ENCODE measurements around the gene TRIO.

Gene TRIO

GRCh38 chr5:14260637-14261036, 117.5 kb downstream of the TRIO start:
- TF ChIP-seq CTCF (conservative IDR thresholded peaks at IDR 0.05; ENCODE audit: control insufficient read depth, insufficient read depth, low read depth, low read length), result no peak
- no peak for DNase-seq (ENCODE audit: low read depth)

GRCh38 chr5:14261235-14261634, 118.1 kb downstream of the TRIO start:
- H3K4me3 ChIP-seq (ENCODE audit: control insufficient read depth, low read depth, low read length), result no peak overlapping the region
- TF ChIP-seq CTCF (conservative IDR thresholded peaks at IDR 0.05; ENCODE audit: control insufficient read depth, insufficient read depth, low read depth, low read length), result no peak
- no peak for DNase-seq (ENCODE audit: low read depth)

More at GRCh38 chr5:14260637-14261036, 117.5 kb downstream of the TRIO start:
- no peak overlapping the region for H3K4me3 ChIP-seq (ENCODE audit: control insufficient read depth, low read depth, low read length)

- DNase-seq (ENCODE audit: low read depth), result no peak
- no peak for TF ChIP-seq CTCF (conservative IDR thresholded peaks at IDR 0.05; ENCODE audit: control insufficient read depth, insufficient read depth, low read depth, low read length)
- no peak overlapping the region for H3K4me3 ChIP-seq (ENCODE audit: control insufficient read depth, low read depth, low read length)
Observed at GRCh38 chr5:14261856-14262611, 118.9 kb downstream of the TRIO start.

- no peak for TF ChIP-seq CTCF (conservative IDR thresholded peaks at IDR 0.05; ENCODE audit: control insufficient read depth, insufficient read depth, low read depth, low read length)
- H3K4me3 ChIP-seq (ENCODE audit: control insufficient read depth, low read depth, low read length), result no peak overlapping the region
- no peak for DNase-seq (ENCODE audit: low read depth)
Observed at GRCh38 chr5:14263113-14263512, 120.0 kb downstream of the TRIO start.

GRCh38 chr5:14263699-14264098, 120.6 kb downstream of the TRIO start:
- no peak for DNase-seq (ENCODE audit: low read depth)
- no peak overlapping the region for H3K4me3 ChIP-seq (ENCODE audit: control insufficient read depth, low read depth, low read length)
- TF ChIP-seq CTCF (conservative IDR thresholded peaks at IDR 0.05; ENCODE audit: control insufficient read depth, insufficient read depth, low read depth, low read length), result no peak

- DNase-seq (ENCODE audit: low read depth), result peak; percentile 94
- H3K4me3 ChIP-seq (ENCODE audit: control insufficient read depth, low read depth, low read length), result peak overlapping the region; percentile 17
- no peak for TF ChIP-seq CTCF (conservative IDR thresholded peaks at IDR 0.05; ENCODE audit: control insufficient read depth, insufficient read depth, low read depth, low read length)
Observed at GRCh38 chr5:14264605-14265316, 121.6 kb downstream of the TRIO start.

Measured in fibroblast of mammary gland (primary cell).